ENCODE data around the gene PPP2R2C.
A peak's percentile ranks its signal among the peaks of the same experiment; 100 is the strongest.

The PPP2R2C gene

GRCh38 chr4:6278801-6279197, 193.6 kb downstream of the PPP2R2C start:
- DNase-seq, result no peak

DNA sequence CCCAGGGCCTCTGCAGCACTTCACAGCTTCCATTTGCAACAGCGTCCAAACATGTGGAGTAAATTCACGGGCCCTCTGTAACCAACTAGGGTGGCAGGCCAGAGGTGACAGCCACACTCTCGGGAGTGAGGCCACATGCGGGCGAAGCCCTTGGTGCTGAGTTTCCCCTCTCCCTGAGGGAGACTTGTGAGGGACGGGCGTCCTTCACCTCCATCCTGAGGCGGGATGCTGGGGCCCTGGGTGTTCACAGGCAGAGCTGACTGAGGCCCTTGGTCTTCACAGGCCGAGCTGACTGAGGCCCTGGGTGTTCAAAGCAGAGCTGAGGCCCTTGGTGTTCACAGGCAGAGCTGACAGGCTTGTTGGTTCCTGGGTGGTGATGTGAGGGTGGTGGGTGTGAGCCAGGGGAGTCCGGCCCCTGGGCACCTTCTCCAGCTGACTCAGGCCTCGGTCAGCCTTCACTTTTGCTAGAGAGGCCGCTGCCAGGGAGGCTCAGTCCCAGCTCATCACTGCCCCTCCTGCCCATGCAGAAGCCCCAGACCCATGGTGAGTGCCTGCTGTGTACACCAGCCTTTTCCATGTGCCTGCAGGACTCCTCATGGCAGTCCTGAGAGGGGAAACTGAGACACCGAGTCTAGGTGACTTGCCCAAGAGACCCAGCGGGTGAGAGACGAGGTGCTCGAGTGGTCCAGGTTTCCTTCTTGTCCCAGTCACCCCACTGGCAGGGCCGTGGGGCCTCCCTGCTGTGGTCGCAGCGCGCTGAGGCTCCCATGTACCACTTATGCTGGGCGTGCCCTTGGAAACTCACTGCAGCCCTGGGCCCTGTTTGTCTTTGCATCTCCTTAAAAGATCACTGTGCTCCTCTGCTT, 194.2 kb downstream of the PPP2R2C start:
- no peak for DNase-seq

- DNase-seq, result peak; percentile 55
Measured at GRCh38 chr4:6277139-6277802, 195.1 kb downstream of the PPP2R2C start.

DNA sequence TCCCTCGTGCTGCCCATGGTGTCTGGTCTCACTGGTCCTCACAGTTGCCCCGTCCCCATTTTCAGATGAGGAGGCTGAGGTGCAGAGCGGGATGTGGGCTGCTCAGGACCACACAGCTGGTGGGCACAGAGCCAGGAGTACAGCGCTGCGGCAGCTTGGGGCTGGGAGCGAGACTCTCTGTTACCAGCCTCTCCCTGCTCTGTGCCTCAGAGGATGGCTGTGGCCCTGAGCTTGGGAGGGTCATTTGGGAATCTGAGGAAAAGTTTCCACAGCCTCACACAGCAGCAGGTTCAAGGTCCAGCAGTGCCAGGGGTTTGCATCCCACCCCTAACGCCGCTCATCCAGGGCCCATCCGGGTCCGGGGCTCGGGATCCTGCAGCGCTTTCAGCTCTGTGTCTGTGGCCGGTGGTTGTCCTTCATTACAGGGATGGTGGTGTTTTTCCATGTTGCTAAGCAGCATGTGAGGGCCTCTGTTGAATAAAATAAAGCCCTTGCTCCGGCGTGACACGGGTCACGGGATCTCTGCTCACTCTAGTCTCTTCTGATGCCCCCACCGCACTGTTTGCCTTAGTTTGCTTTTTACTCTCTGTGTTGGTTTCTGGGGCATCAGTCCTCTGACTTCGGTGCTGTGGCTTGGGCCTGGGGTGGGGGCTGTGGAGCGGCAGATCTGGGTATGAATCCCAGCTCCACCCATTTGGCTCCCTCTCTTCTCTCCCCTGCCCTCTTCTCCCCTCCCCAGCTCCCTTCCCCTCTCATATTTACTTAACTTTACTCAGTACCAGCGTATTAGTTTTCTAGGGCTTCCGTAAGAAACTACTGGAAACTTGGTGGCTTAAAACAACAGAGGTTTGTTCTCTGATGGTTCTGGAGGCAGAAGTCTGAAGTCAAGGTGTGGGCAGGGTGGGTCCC, 196.3 kb downstream of the PPP2R2C start:
- DNase-seq, result peak; percentile 57

DNA sequence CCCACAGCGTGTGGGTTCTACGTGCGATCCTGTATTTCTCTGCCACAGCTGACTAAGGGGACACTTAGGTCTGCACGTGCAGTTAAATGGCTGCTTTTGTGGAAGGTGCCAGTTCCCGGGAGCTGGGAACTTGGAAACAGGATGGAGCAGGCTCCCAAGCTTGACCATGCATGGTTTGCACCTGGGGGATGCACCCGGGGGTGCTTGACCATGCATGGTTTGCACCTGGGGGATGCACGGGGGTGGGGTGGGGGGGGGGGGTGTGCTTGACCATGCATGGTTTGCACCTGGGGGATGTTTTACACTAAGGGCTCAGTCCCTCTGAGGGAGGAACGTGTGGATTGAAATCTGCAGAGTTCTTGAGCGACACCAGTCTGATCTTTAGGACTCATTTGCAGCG, 197.1 kb downstream of the PPP2R2C start:
- DNase-seq, result no peak

DNA sequence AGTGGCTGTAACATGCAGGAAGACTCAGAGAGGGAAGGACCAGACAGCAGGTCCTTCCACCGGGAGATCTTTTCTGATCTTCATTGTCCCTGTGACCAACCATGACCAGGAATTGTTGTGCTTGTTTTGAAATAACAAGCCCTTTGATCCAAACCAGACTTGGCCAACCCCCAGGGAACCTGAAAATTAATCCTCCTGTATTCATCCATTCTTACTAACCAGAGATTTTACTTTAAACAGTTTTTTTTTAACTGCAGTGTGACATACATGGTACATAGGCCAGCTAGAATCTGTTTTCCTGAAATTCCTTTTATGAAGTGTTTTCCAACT, 198.8 kb downstream of the PPP2R2C start:
- no peak for DNase-seq

DNA sequence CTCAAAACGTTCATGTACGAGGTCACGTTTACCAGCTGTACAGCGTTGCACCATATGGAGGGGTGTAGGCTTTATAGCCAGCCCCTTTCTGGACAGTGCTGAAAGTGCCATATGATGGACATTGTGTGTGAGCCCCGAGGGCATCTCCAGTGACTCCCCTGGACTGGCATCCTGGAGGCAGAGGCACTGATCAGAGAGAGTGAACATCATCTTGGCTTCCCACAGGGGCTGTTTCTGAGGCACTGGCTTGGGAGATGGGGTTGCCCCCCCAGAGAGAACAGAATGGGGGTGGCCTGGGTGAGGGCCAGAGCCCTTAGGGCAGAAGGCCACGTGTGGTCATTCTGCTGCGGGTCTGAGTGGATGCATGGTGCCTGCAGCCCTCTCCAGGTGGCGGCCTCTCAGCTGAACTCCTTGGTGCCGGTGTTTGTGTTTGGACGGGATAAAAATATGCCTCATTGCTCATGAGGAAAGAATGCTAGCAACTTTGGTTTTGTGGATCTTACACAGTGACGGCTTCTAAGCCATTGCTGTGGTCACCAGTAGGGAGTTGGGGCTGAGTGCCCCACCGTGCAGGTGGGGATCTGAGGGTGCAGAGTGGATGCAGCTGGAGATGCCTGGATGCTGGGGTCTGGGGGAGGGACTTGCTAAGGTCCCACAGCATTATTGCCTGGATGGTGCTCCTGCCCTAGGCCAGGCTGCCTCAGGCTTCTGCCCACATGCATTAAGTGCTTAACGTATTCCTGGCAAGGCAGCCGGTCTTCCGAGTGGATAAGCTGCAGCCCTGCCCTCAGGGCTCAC, 199.4 kb downstream of the PPP2R2C start:
- DNase-seq, result peak; percentile 59

- DNase-seq, result no peak
Measured at GRCh38 chr4:6271701-6272465, 200.5 kb downstream of the PPP2R2C start.

DNA sequence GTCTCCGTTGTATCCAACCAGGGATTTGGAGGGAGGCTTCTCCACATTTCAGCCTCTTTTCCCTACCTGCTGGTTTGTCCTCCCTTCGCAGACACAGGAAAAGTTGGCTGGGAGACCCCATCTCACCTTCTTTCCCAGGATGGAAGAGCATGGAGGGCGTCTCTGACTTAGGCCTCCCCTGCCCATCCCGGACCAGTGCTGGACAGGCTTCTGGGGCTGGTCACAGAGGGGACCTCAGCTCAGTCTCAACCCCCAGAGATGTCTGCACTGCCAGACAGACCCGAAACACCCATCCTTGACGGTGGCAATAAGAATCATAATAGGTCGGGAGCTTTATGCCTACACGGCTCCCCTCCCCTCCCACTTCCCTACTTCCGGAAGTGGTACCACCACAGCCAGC, 201.2 kb downstream of the PPP2R2C start:
- no peak for DNase-seq

DNA sequence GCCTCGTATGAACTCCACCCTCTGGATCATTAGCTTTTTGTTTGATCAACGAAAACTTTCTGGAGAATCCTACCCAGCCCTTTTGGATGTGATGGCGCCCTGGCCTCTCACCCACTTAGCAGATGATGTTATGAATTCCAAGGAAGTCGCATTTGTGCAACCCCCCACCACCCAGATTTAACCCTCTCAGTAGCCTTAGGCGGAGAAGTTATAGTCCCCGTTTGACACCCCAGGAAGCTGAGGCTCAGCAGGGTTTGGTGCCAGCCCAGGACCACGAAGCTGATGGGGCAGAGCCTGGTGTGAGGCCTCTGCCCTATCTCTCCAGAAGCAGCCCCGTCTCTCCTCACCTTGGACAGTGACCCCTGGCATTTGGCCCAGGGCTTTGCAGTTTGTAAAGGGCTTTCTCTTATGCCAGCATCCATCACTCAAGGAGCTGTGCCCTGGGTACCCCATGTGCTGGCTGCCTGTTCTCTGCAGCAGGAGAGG, 201.7 kb downstream of the PPP2R2C start:
- DNase-seq, result peak; percentile 51
